GM18861 (cell line): ENCODE results near the gene YRDC.
"Not testable (repeated sequence)": the region's sequence is repeated elsewhere in the genome, so short reads cannot be mapped to it uniquely, and the experiment has no call there.

Experiments used
- ATAC-seq: cut with Tn5 transposase; IDR thresholded peaks from one replicate; pipeline ENCODE4 v1.9.1; 2021; ENCODE audit not compliant: unreplicated experiment

Gene YRDC

GRCh38 chr1:37776946-37777516, 31.0 kb downstream of the YRDC start:
- ATAC-seq = no peak

- not testable (repeated sequence) for ATAC-seq
Observed at GRCh38 chr1:37771440-37771839, 36.6 kb downstream of the YRDC start.

GRCh38 chr1:37767488-37767887, 40.5 kb downstream of the YRDC start:
- no peak for ATAC-seq

GRCh38 chr1:37765916-37766664, 41.9 kb downstream of the YRDC start:
- ATAC-seq = no peak

- ATAC-seq = no peak
Observed at GRCh38 chr1:37764888-37765441, 43.0 kb downstream of the YRDC start, which contains the start of gene EPHA10. Gene EPHA10, minus strand, starts transcription at chr1:37765120. Its CDS starts 54 bp downstream, at chr1:37765066.

- no peak for ATAC-seq
Observed at GRCh38 chr1:37764414-37764825, 43.6 kb downstream of the YRDC start.

GRCh38 chr1:37763791-37764413, 44.1 kb downstream of the YRDC start:
- no peak for ATAC-seq

GRCh38 chr1:37762516-37762915, 45.5 kb downstream of the YRDC start:
- ATAC-seq = no peak

GRCh38 chr1:37761416-37762095, 46.5 kb downstream of the YRDC start:
- ATAC-seq = no peak

- no peak for ATAC-seq
Observed at GRCh38 chr1:37759451-37759850, 48.6 kb downstream of the YRDC start.

GRCh38 chr1:37755951-37756560, 52.0 kb downstream of the YRDC start:
- no peak for ATAC-seq

- no peak for ATAC-seq
Observed at GRCh38 chr1:37755290-37755689, 52.7 kb downstream of the YRDC start.

- no peak for ATAC-seq
Observed at GRCh38 chr1:37753473-37754321, 54.3 kb downstream of the YRDC start.
